HG03378 (cell line): ENCODE results near the gene BZW2.

Source experiments
- ATAC-seq: cut with Tn5 transposase; IDR thresholded peaks from one replicate; pipeline ENCODE4 v1.9.1; 2021; ENCODE audit warnings: mild to moderate bottlenecking, moderate library complexity; ENCODE audit not compliant: unreplicated experiment

BZW2 gene

DNA sequence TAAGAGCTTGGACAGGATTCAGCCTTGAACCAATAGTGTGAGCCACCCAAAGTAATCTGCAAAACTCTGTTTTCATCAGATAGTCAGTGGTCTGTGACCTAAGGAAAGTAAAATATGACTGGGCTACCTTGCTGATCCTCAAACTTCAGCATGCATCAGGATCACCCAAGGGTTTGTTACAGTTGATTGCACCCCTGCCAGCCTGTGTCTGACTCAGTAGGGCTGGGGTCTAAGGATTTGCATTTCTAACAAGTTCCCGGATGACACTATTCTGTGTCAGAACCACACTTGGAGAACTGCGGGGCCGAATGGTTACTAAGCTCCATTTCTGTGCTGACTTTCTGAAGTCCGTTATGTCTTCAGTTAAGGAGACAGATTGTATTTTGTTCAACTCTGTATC, 66.9 kb downstream of the BZW2 start:
- ATAC-seq = no peak

GRCh38 chr7:16715928-16716327, 69.9 kb downstream of the BZW2 start:
- ATAC-seq = no peak

- ATAC-seq = no peak
Observed at GRCh38 chr7:16718111-16718656, 72.2 kb downstream of the BZW2 start.

DNA sequence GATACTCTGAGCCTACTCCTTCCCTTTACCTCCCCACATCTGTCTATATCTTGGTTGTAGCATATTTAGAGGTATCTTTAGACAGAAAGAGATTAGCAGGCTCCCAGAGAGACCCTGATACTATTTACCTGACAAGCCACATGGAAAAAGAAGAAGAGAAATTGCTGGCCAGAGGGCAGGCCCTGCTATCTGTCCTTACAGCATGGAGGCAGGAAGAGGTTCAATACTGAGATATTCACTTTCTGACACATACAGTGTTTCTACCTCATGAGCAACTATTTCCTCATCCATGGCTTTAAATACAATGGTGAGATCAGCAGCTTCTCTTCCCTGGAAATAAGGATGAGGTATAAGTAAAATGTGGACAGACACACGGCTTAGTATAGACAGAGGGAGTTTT, 73.7 kb downstream of the BZW2 start:
- ATAC-seq = no peak

- no peak for ATAC-seq
Observed at GRCh38 chr7:16721541-16721940, 75.6 kb downstream of the BZW2 start.

- no peak for ATAC-seq
Observed at GRCh38 chr7:16724344-16724743, 78.4 kb downstream of the BZW2 start.

DNA sequence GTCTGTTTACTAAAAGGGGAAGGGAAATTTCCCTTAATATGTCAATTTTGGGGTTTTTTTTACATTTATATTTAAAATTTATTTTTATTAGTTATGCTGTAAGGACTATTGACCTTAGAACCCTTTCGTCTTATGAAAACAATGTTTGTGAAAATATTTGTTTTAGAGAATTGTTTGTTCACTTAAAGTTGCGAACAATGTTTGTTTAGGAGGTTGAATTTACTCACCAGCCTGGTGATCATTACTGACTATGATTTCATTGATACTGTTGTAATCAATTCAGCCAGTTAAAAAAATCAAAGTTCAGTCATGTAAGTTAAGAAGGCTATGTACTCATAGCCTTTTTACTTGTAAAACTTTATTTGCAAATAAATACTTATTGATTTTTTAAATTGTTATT, 80.2 kb downstream of the BZW2 start:
- ATAC-seq = no peak

- ATAC-seq = no peak
Observed at GRCh38 chr7:16727736-16728135, 81.8 kb downstream of the BZW2 start.

DNA sequence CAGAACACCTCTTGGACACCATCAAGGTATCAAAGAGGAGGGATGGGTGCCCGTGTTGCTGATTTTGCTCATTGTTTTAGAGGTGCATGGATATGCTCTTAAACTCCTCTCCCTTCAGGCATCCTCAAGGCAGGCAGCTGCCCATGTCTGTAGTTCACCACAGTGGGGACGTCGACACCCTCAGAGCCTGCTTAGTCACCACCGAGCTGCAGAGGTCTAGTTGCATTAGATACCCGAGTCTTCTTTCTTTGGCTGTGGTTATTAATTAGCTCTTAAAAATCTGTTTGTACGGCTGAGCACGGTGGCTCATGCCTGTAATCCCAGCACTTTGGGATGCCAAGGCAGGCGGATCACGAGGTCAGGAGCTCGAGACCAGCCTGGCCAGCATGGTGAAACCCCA, 82.8 kb downstream of the BZW2 start:
- ATAC-seq = no peak

DNA sequence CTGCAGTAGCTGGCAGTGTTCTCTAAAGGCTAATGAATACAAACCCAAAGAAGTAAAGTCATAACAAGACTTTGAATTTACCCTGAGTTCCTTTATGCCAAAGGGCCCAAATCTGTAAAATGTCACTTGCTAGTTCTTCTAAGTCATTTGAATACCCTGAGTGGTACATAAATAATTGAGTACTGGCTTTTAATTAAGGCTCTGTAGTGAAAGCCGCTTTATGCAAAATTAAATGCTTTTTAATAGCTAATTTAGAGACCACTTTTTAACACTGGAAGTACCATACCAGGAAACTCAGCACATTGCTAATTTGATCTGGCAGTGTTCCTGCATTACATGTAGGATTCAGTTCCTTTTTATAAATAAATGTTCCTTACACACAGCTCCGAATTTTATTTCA, 83.6 kb downstream of the BZW2 start:
- no peak for ATAC-seq

DNA sequence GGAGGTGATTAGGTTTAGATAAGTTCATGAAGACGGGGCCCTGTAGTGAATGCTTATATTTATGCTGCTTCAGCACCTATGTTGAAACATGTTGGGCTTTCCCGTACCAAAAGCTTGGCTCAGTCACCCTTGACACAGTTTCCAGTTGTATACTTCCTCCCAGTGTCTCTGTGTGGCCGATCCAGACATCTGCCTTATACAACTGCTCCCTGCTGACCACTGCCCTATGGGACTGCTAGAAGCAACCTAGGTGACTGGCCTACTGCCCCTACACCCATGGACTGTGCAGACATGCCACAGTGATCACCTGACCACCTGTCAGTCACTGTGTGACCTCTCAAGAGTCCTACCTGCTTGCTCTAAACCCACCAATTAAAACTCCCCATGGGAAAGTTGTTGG, 85.0 kb downstream of the BZW2 start:
- no peak for ATAC-seq

DNA sequence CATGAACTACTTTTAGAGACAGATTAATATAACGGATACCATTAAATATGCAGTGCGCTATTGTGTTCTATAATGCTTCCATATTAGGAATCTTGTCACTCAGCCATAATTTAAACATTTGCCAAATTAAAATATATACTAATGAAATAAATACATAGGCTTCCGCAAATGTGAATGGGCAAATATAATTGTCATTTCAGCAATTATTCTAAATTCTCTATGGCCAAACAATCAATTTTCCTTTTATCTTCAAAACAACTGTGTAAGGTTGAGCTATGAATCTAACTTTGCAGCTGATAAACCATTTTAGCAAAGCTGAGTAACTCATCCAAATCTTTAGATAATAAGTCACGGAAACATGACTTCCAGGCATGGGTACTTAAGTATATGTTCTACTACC, 86.8 kb downstream of the BZW2 start:
- ATAC-seq = no peak

DNA sequence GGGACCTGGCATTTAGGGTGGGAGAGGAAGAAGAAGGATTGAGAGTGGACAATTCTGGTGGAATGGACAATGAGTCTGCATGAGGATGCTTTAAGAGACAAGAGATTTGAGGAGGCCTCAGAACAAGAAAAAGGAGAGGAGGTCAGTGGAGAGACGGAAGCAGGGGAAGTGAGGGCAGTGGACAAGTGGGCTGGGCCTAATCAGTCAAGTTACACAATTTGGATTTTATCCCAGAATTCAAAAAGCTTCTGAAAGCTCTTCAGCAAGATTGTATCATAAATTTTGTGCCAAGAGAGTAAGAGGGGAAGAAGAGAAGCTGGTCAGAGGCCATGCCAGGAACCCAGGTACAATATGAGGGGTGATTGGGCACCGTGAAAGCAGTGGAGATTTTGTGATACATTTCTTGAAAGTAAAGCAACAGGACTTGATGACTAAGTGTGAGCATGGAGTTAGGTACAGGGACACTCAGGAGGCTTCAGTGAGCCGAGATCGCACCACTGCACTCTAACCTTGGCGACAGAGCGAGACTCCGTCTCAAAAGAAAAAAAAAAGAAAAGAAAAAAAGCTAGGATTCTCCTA, 88.3 kb downstream of the BZW2 start:
- no peak for ATAC-seq

- ATAC-seq = no peak
Observed at GRCh38 chr7:16735020-16735419, 89.0 kb downstream of the BZW2 start.

- ATAC-seq = no peak
Observed at GRCh38 chr7:16738011-16738688, 92.2 kb downstream of the BZW2 start.

GRCh38 chr7:16739863-16740622, 94.1 kb downstream of the BZW2 start:
- ATAC-seq = no peak

DNA sequence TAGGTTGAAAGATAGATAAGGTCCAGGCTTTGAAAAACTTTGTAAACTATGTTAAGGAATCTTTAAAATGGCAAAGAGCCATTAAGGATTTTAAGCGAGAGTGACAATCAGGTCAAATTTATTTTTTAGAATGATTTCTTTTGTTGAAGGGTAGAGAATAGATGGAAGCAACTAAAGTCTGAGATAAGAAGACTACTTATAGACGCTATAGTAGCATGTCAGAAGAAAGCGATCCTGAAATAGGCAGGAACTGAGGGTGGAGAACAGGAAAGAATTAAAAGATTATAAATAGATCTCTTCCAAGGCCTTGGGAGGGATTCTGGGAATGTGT, 94.6 kb downstream of the BZW2 start:
- no peak for ATAC-seq

GRCh38 chr7:16740996-16741395, 95.0 kb downstream of the BZW2 start:
- ATAC-seq = no peak

- no peak for ATAC-seq
Observed at GRCh38 chr7:16741676-16742075, 95.7 kb downstream of the BZW2 start.

- ATAC-seq = no peak
Observed at GRCh38 chr7:16742547-16742946, 96.6 kb downstream of the BZW2 start.

GRCh38 chr7:16743236-16743635, 97.3 kb downstream of the BZW2 start:
- no peak for ATAC-seq
